ENCODE results near the gene RBMS2. TPM values are rescaled to one million over a fixed set of nuclear protein-coding genes. Genes with fewer than 3 reads are reported as not detected.

RBMS2 gene
- total and polyA plus RNA-seq, 9 of the 15 experiments (the other 6 are each of a cell fraction or from before 2014, with no cell fraction given), result 0.08 to 10.5 (median 0.31) TPM

DNA sequence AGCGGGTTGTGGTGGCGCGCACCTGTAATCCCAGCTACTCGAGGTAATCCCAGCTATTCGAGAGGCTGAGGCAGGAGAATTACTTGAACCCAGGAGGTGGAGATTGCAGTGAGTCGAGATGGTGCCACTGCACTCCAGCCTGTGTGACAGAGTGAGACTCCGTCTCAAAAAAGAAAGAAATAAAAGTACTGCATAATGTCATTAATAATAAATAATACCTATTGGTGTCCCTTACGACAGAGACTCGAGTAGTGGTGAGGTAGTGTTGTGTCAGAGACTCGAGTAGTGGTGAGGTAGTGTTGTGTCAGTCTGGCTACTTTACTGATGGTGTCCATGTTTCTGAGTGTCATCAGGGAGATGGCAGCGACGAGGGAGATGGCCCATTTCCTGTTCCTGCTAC is 34.9 kb upstream of the RBMS2 start (continued):
- no peak for TF ChIP-seq MEF2A (IDR thresholded peaks at IDR 0.05; ENCODE audit: control insufficient read depth, low read depth, low read length)

- Histone ChIP-seq H3K9ac (ENCODE audit: insufficient read depth in 1 of 2, low read depth in 2 of 2, low read length in 2 of 2) (peak overlapping the region in 1 of 2 experiments; percentile 45; a peak in 1 of 4 replicates), H3K79me2 (ENCODE audit: control insufficient read depth, insufficient read depth, low read length) (no peaks in the 10 kb centered on the region), H3K4me1 (replicated peaks in 1 of 2; ENCODE audit: control insufficient read depth in 2 of 2, insufficient read depth in 2 of 2, low read length in 2 of 2) (peaks cover 7 to 17% of the 10 kb centered on the region in 2 experiments; a peak in 3 of 5 replicates), H3K27ac (ENCODE audit: extremely low read depth, low read depth, low read length) (no peak overlapping the region), H3K4me3 (no peak overlapping the region), H4K20me1 (replicated peaks; ENCODE audit: control insufficient read depth, insufficient read depth, low read length) (no peaks in the 10 kb centered on the region; the same call in 1 of the 2 replicates), H3K27me3 (ENCODE audit: control insufficient read depth in 2 of 2, insufficient read depth in 2 of 2, low read length in 2 of 2) (peaks cover 27 to 51% of the 10 kb centered on the region in 2 experiments), H3K36me3 (ENCODE audit: control insufficient read depth, insufficient read depth, low read length) (no peaks in the 10 kb centered on the region), H3K4me2 (ENCODE audit: insufficient read depth, low read length) (no peak overlapping the region), H3K9me1 (ENCODE audit: control insufficient read depth, insufficient read depth, low read length) (no peaks in the 10 kb centered on the region), H2AFZ (ENCODE audit: low read depth, low read length) (peak overlapping the region; percentile 35; the same call in 1 of the 2 replicates), H3K9me3 (replicated peaks; ENCODE audit: control insufficient read depth, insufficient read depth, low read depth, low read length) (no peaks in the 10 kb centered on the region)
- BruUV-seq (replicated peaks), result no TSS peak
- ChIA-PET CTCF (ENCODE audit: low intra/inter-chr PET ratio) (no interaction called here), POLR2A (interaction anchor here (0.8 to 1.6 kb wide), 2 partner anchors 18 to 27 kb away, joined by 3 to 8 read pairs; no protein-coding TSS in a partner anchor)
- intact Hi-C loops (cut with micrococcal nuclease), result no loop called here
- DNase-seq (ENCODE audit: extremely low read depth in 1 of 4, low spot score in 3 of 4) (no peak), FAIRE-seq (no peak), ATAC-seq (peak; percentile 25)
- 39% methylated on average over 23 of the region's 44 CpGs for WGBS (ENCODE audit: insufficient coverage, low coverage, missing lambda C conversion rate)
- TF ChIP-seq PYGO2 (tag; IDR thresholded peaks at IDR 0.05) (no peak), CHD1 (IDR thresholded peaks at IDR 0.05; ENCODE audit: low read length) (no peak), ZNF609 (CRISPR knock-in tag; IDR thresholded peaks at IDR 0.05; ENCODE audit: borderline replicate concordance) (no peak), MAFG (tag; conservative IDR thresholded peaks at IDR 0.05) (no peak), BRF1 (IDR thresholded peaks at IDR 0.05; ENCODE audit: borderline replicate concordance, extremely low read depth, insufficient read length) (no peak), IRF2 (CRISPR knock-in tag; IDR thresholded peaks at IDR 0.05) (no peak), MECOM (CRISPR knock-in tag; IDR thresholded peaks at IDR 0.05) (no peak), ZBTB26 (CRISPR knock-in tag; IDR thresholded peaks at IDR 0.05) (no peak)
- in situ Hi-C loops (cut with MboI), result no loop called here
These were observed 34.1 kb upstream of the RBMS2 start for GRCh38 chr12:56487448-56488040.

Measured in K562 (cell line).